HL-60 (cell line): ENCODE results near the gene GAS2L2.

ENCODE experiments used
- DNase-seq, 2 experiments: peaks; one replicate each; pipeline ENCODE4 v3.0.0-alpha.2; 2010 to 2020; ENCODE audit warnings: low read depth in 1 of 2, low spot score in 1 of 2
- H3K27ac ChIP-seq: fragments of 250-450 bp; sonication (Bioruptor Pico); replicated peaks from 2 replicates; pipeline ENCODE4 v1.5.1; 2020; ENCODE audit warnings: mild to moderate bottlenecking, moderate library complexity
- H3K27me3 ChIP-seq: fragments of 250-450 bp; sonication (Bioruptor Pico); 2 replicates; pipeline ENCODE4 v1.5.1; 2021; ENCODE audit warnings: mild to moderate bottlenecking, moderate library complexity; ENCODE audit not compliant: insufficient read depth, poor library complexity, severe bottlenecking
- H3K4me3 ChIP-seq: replicated peaks from 2 replicates; pipeline ENCODE4 v1.5.1; 2011; ENCODE audit warnings: mild to moderate bottlenecking, control low read depth, low read length; ENCODE audit not compliant: insufficient read depth
- CTCF ChIP-seq: IDR thresholded peaks from one replicate; pipeline ENCODE4 v1.5.1; 2011; ENCODE audit warnings: low read length, control low read depth, inconsistent platforms; ENCODE audit not compliant: insufficient read depth
- GABPA ChIP-seq: IDR thresholded peaks from 2 replicates; pipeline ENCODE4 v1.6.1; 2012; ENCODE audit warnings: low read depth
- POLR2AphosphoS5 ChIP-seq: IDR thresholded peaks from 2 replicates; pipeline ENCODE4 v1.6.1; 2012; ENCODE audit warnings: low read depth
- REST ChIP-seq: IDR thresholded peaks from 2 replicates; pipeline ENCODE4 v1.6.1; 2012; ENCODE audit warnings: low read depth; ENCODE audit not compliant: insufficient replicate concordance
- SPI1 ChIP-seq: IDR thresholded peaks from 2 replicates; pipeline ENCODE4 v1.6.1; 2012; ENCODE audit warnings: low read depth, mild to moderate bottlenecking, borderline replicate concordance

GAS2L2 gene

GRCh38 chr17:35780950-35781349 lies 27.9 kb upstream of the GAS2L2 start:
- H3K27me3 ChIP-seq: peaks cover 3% of the 10 kb centered on the region
- DNase-seq: no peak
- no peak overlapping the region for H3K4me3 ChIP-seq
- H3K27ac ChIP-seq: no peak overlapping the region
- TF ChIP-seq REST (no peak), GABPA (no peak), POLR2AphosphoS5 (no peak), CTCF (no peak)

GRCh38 chr17:35778641-35779196 lies 25.7 kb upstream of the GAS2L2 start:
- no peak for DNase-seq
- H3K27ac ChIP-seq: no peak overlapping the region
- TF ChIP-seq POLR2AphosphoS5: no peak
- no peak for TF ChIP-seq GABPA
- TF ChIP-seq SPI1: no peak
- no peak for TF ChIP-seq REST
- no peak for TF ChIP-seq CTCF
- H3K27me3 ChIP-seq: peaks cover 3% of the 10 kb centered on the region
- H3K4me3 ChIP-seq: no peak overlapping the region

- Histone ChIP-seq H3K27ac (no peak overlapping the region), H3K4me3 (no peak overlapping the region), H3K27me3 (peaks cover 7% of the 10 kb centered on the region)
- DNase-seq: no peak
- TF ChIP-seq SPI1 (no peak), CTCF (no peak), POLR2AphosphoS5 (no peak), REST (no peak), GABPA (no peak)
Measured at GRCh38 chr17:35775583-35775982, 22.5 kb upstream of the GAS2L2 start.
